Upper lobe of left lung (tissue), 6 donors: ENCODE results near the gene SDCBP2. TPM values are rescaled to one million over a fixed set of nuclear protein-coding genes. Genes with fewer than 3 reads are reported as not detected.

Experiments used
- ATAC-seq, 2 donors: fragments of 200-7000 bp; cut with Tn5 transposase; one replicate each; pipeline ENCODE4 v1.9.1; 2022; ENCODE audit warnings: mild to moderate bottlenecking in 2 of 2, moderate library complexity in 2 of 2; ENCODE audit not compliant: low FRiP score in 2 of 2
- DNase-seq, 2 donors: peaks; one replicate each; pipeline ENCODE4 v3.0.0-alpha.2; 2019 to 2020
- H3K27ac ChIP-seq, 4 donors: fragments of 200-600 bp; sonication (generic); one replicate each; pipeline ENCODE4 v1.5.1; 2016 to 2019
- H3K27me3 ChIP-seq, 4 donors: fragments of 200-600 bp; sonication (generic); one replicate each; pipeline ENCODE4 v1.5.1; 2017 to 2019
- H3K36me3 ChIP-seq, 4 donors: fragments of 200-600 bp; sonication (generic); one replicate each; pipeline ENCODE4 v1.5.1; 2016 to 2019
- H3K4me1 ChIP-seq, 4 donors: fragments of 200-600 bp; sonication (generic); one replicate each; pipeline ENCODE4 v1.5.1; 2018 to 2019
- H3K4me3 ChIP-seq, 4 donors: fragments of 200-600 bp; sonication (generic); one replicate each; pipeline ENCODE4 v1.5.1; 2017 to 2019; ENCODE audit warnings: mild to moderate bottlenecking in 2 of 4, moderate library complexity in 1 of 4
- H3K9me3 ChIP-seq, 4 donors: fragments of 200-600 bp; sonication (generic); one replicate each; pipeline ENCODE4 v1.5.1; 2018 to 2019
- EP300 ChIP-seq, 4 donors: sonication (generic); formaldehyde crosslinking; IDR thresholded peaks; one replicate each; pipeline ENCODE4 v1.5.1; 2017; ENCODE audit warnings: antibody characterized with exemption in 4 of 4, control low read depth in 2 of 4
- POLR2A ChIP-seq, 4 donors: fragments of 450-650 bp; IDR thresholded peaks; one replicate each; pipeline ENCODE4 v1.5.1; 2016 to 2017; ENCODE audit warnings: antibody characterized with exemption in 4 of 4, mild to moderate bottlenecking in 2 of 4
- POLR2AphosphoS5 ChIP-seq, 2 donors: sonication (generic); formaldehyde crosslinking; IDR thresholded peaks; one replicate each; pipeline ENCODE4 v1.5.1; 2017; ENCODE audit warnings: antibody characterized with exemption in 2 of 2
- WGBS, 2 donors: methylation state at CpG; one replicate each; pipeline ENCODE4 v1.1.5; 2017 to 2018; 5-methylcytosine and 5-hydroxymethylcytosine counted together
- total RNA-seq, 6 donors: library from RNA; depleted of rRNA in 4 of 6; stranded (reverse); fragments of >200 nt in 4 of 6; gene quantifications; one replicate each; pipeline versions ENCODE4 v1.1.0 to v1.2.1, GENCODE V29; 2016 to 2021
- TF ChIP-seq, protein P1 (sequence below), 6 experiments: fragments of 450-650 bp in 4 of 6; fragments of 200-600 bp in 2 of 6; sonication (generic) in 2 of 6; IDR thresholded peaks; one replicate each; pipeline ENCODE4 v1.5.1; 2016 to 2019; ENCODE audit warnings: antibody characterized with exemption in 6 of 6
- donor health status: DM: no; HTN: no; CAD: no; lungs with moderate emphysema.
- donor health status: DM: no; HTN: yes; CAD: no; lungs with severe emphysema.

Gene SDCBP2
- total RNA-seq, 6 donors from 2014 or later, result 6.3 to 34.0 (median 15.9) TPM

DNA sequence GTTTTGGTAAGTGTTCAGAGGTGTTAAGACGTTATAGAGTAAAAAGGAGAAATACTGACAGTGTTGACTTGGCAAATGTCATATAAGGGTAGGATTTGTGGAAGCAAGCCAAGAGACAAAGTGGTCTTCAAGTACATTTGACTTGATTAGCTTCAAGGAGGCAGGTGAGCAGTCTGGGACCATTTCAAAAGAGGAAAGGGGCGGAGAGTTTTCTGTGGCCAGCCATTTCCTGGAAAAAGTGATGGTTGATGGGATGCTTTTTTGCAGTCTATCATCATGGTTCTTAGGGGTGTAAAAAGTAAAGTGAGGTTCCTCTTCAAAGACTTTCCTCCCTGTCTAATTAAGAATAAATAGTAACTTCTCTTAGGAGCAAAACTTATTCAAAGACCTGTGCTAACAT lies 35.2 kb upstream of the SDCBP2 start:
- Histone ChIP-seq H3K4me3 (no peak overlapping the region), H3K27me3 (no peaks in the 10 kb centered on the region), H3K4me1 (peaks cover 13 to 20% (median 16%) of the 10 kb centered on the region in 4 donors), H3K27ac (peak overlapping the region in 3 of 4 donors; percentile 8 to 67 (median 55)), H3K9me3 (no peaks in the 10 kb centered on the region), H3K36me3 (peaks cover 0 to 65% (median 12%) of the 10 kb centered on the region in 4 donors)
- no peak for DNase-seq
- 27 to 45% methylated on average over 2 of the region's 2 CpGs for WGBS, 2 donors
- ATAC-seq, result no peak
- TF ChIP-seq, protein P1, sequence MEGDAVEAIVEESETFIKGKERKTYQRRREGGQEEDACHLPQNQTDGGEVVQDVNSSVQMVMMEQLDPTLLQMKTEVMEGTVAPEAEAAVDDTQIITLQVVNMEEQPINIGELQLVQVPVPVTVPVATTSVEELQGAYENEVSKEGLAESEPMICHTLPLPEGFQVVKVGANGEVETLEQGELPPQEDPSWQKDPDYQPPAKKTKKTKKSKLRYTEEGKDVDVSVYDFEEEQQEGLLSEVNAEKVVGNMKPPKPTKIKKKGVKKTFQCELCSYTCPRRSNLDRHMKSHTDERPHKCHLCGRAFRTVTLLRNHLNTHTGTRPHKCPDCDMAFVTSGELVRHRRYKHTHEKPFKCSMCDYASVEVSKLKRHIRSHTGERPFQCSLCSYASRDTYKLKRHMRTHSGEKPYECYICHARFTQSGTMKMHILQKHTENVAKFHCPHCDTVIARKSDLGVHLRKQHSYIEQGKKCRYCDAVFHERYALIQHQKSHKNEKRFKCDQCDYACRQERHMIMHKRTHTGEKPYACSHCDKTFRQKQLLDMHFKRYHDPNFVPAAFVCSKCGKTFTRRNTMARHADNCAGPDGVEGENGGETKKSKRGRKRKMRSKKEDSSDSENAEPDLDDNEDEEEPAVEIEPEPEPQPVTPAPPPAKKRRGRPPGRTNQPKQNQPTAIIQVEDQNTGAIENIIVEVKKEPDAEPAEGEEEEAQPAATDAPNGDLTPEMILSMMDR (IDR thresholded peaks at IDR 0.05), result no peak

DNA sequence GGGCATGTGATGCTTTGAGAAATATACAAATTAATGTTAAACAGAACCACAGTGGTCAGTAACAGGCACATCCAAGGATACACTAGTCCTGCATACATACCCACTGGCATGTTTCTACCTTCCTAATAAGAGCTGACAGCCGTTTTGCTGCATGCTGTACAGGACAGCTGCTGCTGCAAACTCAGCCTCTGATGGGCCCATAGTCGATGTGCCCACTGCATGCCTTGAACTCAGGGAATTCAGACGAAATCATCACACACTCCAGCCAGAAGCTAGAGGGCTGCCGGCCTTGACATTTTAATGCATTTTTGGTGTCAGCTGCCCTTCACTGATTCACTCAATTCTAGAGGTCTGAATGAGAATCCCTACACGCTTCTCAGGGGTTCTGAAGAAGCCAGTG lies 34.6 kb upstream of the SDCBP2 start:
- H3K4me3 ChIP-seq, result no peak overlapping the region
- TF ChIP-seq, protein P1 (IDR thresholded peaks at IDR 0.05), result no peak
- TF ChIP-seq POLR2A (IDR thresholded peaks at IDR 0.05) (no peak), EP300 (IDR thresholded peaks at IDR 0.05) (no peak), POLR2AphosphoS5 (IDR thresholded peaks at IDR 0.05) (no peak)
- H3K27ac ChIP-seq, result peak overlapping the region in 2 of 4 donors; percentile 55 to 67
- no peak for DNase-seq
- no peaks in the 10 kb centered on the region for H3K9me3 ChIP-seq
- no peaks in the 10 kb centered on the region for H3K27me3 ChIP-seq
- peaks cover 10 to 20% (median 16%) of the 10 kb centered on the region in 4 donors for H3K4me1 ChIP-seq
- H3K36me3 ChIP-seq, result peaks cover 0 to 65% (median 10%) of the 10 kb centered on the region in 4 donors
- 83% methylated on average over 5 of the region's 5 CpGs for WGBS, 2 donors
- ATAC-seq, result no peak

DNA sequence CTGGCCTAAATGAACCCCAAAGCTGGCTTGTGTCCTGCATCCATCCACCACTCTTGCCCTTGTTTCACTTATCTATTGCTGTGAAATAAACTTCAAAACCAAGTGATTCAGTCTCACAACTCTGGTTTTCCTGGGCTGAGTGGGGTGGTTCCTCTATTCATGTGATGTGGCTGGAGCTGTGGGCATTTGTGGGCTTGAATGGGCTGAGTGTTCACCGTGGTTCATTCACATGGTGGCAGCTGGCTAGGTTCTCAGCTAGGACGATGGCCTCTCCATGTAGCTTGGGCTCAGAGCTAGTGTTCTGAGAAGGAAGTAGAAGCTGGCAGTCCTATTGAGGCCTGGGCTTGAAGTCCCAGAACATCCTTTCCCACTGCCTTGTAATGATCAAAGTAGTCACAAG lies 33.5 kb upstream of the SDCBP2 start:
- no peaks in the 10 kb centered on the region for H3K27me3 ChIP-seq
- H3K4me1 ChIP-seq, result peaks cover 10 to 20% (median 16%) of the 10 kb centered on the region in 4 donors
- DNase-seq (no peak), ATAC-seq (no peak)
- H3K36me3 ChIP-seq, result peaks cover 0 to 64% (median 5%) of the 10 kb centered on the region in 4 donors
- no peak for TF ChIP-seq POLR2A (IDR thresholded peaks at IDR 0.05)
- TF ChIP-seq EP300 (IDR thresholded peaks at IDR 0.05), result no peak
- TF ChIP-seq, protein P1 (IDR thresholded peaks at IDR 0.05), result no peak
- TF ChIP-seq POLR2AphosphoS5 (IDR thresholded peaks at IDR 0.05), result no peak
- no peak overlapping the region for H3K27ac ChIP-seq
- H3K4me3 ChIP-seq, result no peak overlapping the region
- 40 to 77% methylated on average over 1 to 2 of the region's 2 CpGs for WGBS, 2 donors
- no peaks in the 10 kb centered on the region for H3K9me3 ChIP-seq

DNA sequence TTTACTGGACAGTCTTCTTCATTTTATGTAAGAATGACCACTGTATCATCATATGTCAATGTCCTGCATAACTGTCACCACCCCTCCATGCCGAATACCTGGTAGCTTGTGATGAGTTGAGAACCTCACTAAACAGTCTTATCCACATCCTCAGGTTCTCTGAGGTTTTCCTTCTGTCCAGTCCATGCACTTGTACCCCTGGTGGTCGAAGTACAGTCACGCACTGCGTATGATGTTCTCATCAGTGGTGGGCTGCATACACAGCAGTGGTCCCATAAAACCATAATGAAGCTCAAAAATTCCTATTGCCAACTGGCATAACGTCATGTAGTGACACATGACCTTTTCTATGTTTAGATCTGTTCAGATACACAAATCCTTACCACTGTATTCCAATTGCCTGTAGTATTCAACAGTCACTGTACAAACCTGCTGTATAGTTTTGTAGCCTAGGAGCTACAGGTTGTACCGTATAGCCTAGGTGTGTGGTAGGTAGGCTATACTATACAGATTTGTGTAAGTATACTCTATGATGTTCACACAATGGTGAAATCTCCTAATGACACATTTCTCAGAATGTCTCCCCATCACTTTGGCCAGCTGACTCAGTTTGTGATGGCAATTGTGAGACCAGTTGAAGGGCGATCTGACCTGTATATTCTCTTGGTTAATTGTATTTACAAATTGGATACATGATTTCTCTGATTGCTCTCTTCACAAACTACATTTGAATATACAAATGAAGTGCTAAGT lies 31.3 kb upstream of the SDCBP2 start:
- TF ChIP-seq, protein P1 (IDR thresholded peaks at IDR 0.05), result peak in 1 of 6 experiments; percentile 6
- TF ChIP-seq POLR2A (IDR thresholded peaks at IDR 0.05) (no peak), EP300 (IDR thresholded peaks at IDR 0.05) (no peak), POLR2AphosphoS5 (IDR thresholded peaks at IDR 0.05) (no peak)
- 88 to 96% methylated on average over 6 of the region's 7 CpGs for WGBS, 2 donors

More for the DNA sequence above, 31.3 kb upstream of the SDCBP2 start:
- no peak for ATAC-seq
- peaks cover 0 to 61% (median 4%) of the 10 kb centered on the region in 4 donors for H3K36me3 ChIP-seq
- H3K9me3 ChIP-seq, result no peaks in the 10 kb centered on the region
- H3K27me3 ChIP-seq, result no peaks in the 10 kb centered on the region
- H3K4me3 ChIP-seq, result no peak overlapping the region
- no peak overlapping the region for H3K27ac ChIP-seq
- peaks cover 10 to 16% (median 15%) of the 10 kb centered on the region in 4 donors for H3K4me1 ChIP-seq
- DNase-seq, result no peak
